Stimulated activated CD8-positive, alpha-beta memory T cell treated with anti-CD3 and anti-CD28 coated beads, Interleukin-7, amount 100 ng/mL, for 24 hours (primary cell): ENCODE results near the gene MAGED1.

ENCODE experiments used
- DNase-seq: peaks from one replicate; pipeline ENCODE4 v3.0.0-alpha.2; 2020; ENCODE audit warnings: low read depth

The MAGED1 gene

GRCh38 chrX:51892921-51893745, at the start of gene MAGED1:
TSS of gene MAGED1 (plus strand) at chrX:51893623. CDS start at chrX:51894305, 682 bp downstream.
- peak; percentile 45 for DNase-seq

GRCh38 chrX:51847463-51847862, 46.0 kb upstream of the MAGED1 start:
- no peak for DNase-seq

GRCh38 chrX:51851507-51852085, 41.8 kb upstream of the MAGED1 start:
- DNase-seq = no peak

GRCh38 chrX:51852096-51852495, 41.3 kb upstream of the MAGED1 start:
- DNase-seq = no peak

GRCh38 chrX:51852621-51853020, 40.8 kb upstream of the MAGED1 start:
- no peak for DNase-seq

- no peak for DNase-seq
Observed at GRCh38 chrX:51853251-51853650, 40.2 kb upstream of the MAGED1 start.

- no peak for DNase-seq
Observed at GRCh38 chrX:51855698-51856097, 37.7 kb upstream of the MAGED1 start.

GRCh38 chrX:51857159-51857733, 36.2 kb upstream of the MAGED1 start:
- no peak for DNase-seq

GRCh38 chrX:51860679-51861078, 32.7 kb upstream of the MAGED1 start:
- no peak for DNase-seq

- DNase-seq = no peak
Observed at GRCh38 chrX:51862920-51863319, 30.5 kb upstream of the MAGED1 start.

- DNase-seq = no peak
Observed at GRCh38 chrX:51866210-51866609, 27.2 kb upstream of the MAGED1 start.

- no peak for DNase-seq
Observed at GRCh38 chrX:51867626-51868025, 25.8 kb upstream of the MAGED1 start.

GRCh38 chrX:51870354-51870753, 23.1 kb upstream of the MAGED1 start:
- DNase-seq = no peak

GRCh38 chrX:51874123-51874522, 19.3 kb upstream of the MAGED1 start:
- DNase-seq = no peak

- DNase-seq = no peak
Observed at GRCh38 chrX:51876441-51876840, 17.0 kb upstream of the MAGED1 start.

- DNase-seq = no peak
Observed at GRCh38 chrX:51878056-51878455, 15.4 kb upstream of the MAGED1 start.

GRCh38 chrX:51889851-51890250, 3.6 kb upstream of the MAGED1 start:
- DNase-seq = no peak

- no peak for DNase-seq
Observed at GRCh38 chrX:51891245-51891644, 2.2 kb upstream of the MAGED1 start.

GRCh38 chrX:51891821-51892551, 1.4 kb upstream of the MAGED1 start:
- DNase-seq = no peak

GRCh38 chrX:51893931-51894696, 691 bp downstream of the MAGED1 start:
- no peak for DNase-seq

GRCh38 chrX:51894697-51895336, 1.4 kb downstream of the MAGED1 start:
- DNase-seq = no peak
